Measurements from ENCODE around the gene WDR6.
A peak's percentile ranks its signal among the peaks of the same experiment; 100 is the strongest.

The WDR6 gene

GRCh38 chr3:49007068-49007770, at the start of gene WDR6:
WDR6 (plus strand) TSS chr3:49007391; CDS start chr3:49007432, 41 bp downstream.
- H3K4me3 ChIP-seq (ENCODE audit: low read depth, low read length) = peak within 1 kb of the TSS; percentile 80
- DNase-seq (ENCODE audit: low read depth) = peak; percentile 98
- TF ChIP-seq POLR2A (IDR thresholded peaks at IDR 0.05; ENCODE audit: extremely low read depth, insufficient read length) = peak; percentile 89
- TF ChIP-seq CTCF (IDR thresholded peaks at IDR 0.05; ENCODE audit: low read depth, low read length) = no peak
- peak; percentile 85 for TF ChIP-seq MAX (IDR thresholded peaks at IDR 0.05; ENCODE audit: low read depth, low read length)

- H3K4me3 ChIP-seq (ENCODE audit: low read depth, low read length) = no peak overlapping the region
- peak; percentile 86 for DNase-seq (ENCODE audit: low read depth)
- TF ChIP-seq MYC (IDR thresholded peaks at IDR 0.05; ENCODE audit: low read depth, low read length) = no peak
Observed at GRCh38 chr3:48960841-48961413, 46.3 kb upstream of the WDR6 start.

- TF ChIP-seq MYC (IDR thresholded peaks at IDR 0.05; ENCODE audit: low read depth, low read length) = no peak
- no peak for TF ChIP-seq CTCF (IDR thresholded peaks at IDR 0.05; ENCODE audit: low read depth, low read length)
- TF ChIP-seq MAX (IDR thresholded peaks at IDR 0.05; ENCODE audit: low read depth, low read length) = no peak
- no peak for TF ChIP-seq POLR2A (IDR thresholded peaks at IDR 0.05; ENCODE audit: extremely low read depth, insufficient read length)
- H3K4me3 ChIP-seq (ENCODE audit: low read depth, low read length) = no peak overlapping the region
- DNase-seq (ENCODE audit: low read depth) = no peak
Observed at GRCh38 chr3:48962340-48962739, 44.9 kb upstream of the WDR6 start.

GRCh38 chr3:48962939-48963338, 44.3 kb upstream of the WDR6 start:
- no peak for DNase-seq (ENCODE audit: low read depth)
- no peak overlapping the region for H3K4me3 ChIP-seq (ENCODE audit: low read depth, low read length)
- no peak for TF ChIP-seq CTCF (IDR thresholded peaks at IDR 0.05; ENCODE audit: low read depth, low read length)
- no peak for TF ChIP-seq MYC (IDR thresholded peaks at IDR 0.05; ENCODE audit: low read depth, low read length)
- no peak for TF ChIP-seq MAX (IDR thresholded peaks at IDR 0.05; ENCODE audit: low read depth, low read length)
- TF ChIP-seq POLR2A (IDR thresholded peaks at IDR 0.05; ENCODE audit: extremely low read depth, insufficient read length) = no peak

- DNase-seq (ENCODE audit: low read depth) = no peak
- H3K4me3 ChIP-seq (ENCODE audit: low read depth, low read length) = no peak overlapping the region
- TF ChIP-seq POLR2A (IDR thresholded peaks at IDR 0.05; ENCODE audit: extremely low read depth, insufficient read length) = no peak
- TF ChIP-seq MAX (IDR thresholded peaks at IDR 0.05; ENCODE audit: low read depth, low read length) = no peak
- TF ChIP-seq MYC (IDR thresholded peaks at IDR 0.05; ENCODE audit: low read depth, low read length) = no peak
- no peak for TF ChIP-seq CTCF (IDR thresholded peaks at IDR 0.05; ENCODE audit: low read depth, low read length)
Observed at GRCh38 chr3:48963591-48963990, 43.6 kb upstream of the WDR6 start.

GRCh38 chr3:48966367-48966766, 40.8 kb upstream of the WDR6 start:
- TF ChIP-seq POLR2A (IDR thresholded peaks at IDR 0.05; ENCODE audit: extremely low read depth, insufficient read length) (no peak), CTCF (IDR thresholded peaks at IDR 0.05; ENCODE audit: low read depth, low read length) (no peak), MYC (IDR thresholded peaks at IDR 0.05; ENCODE audit: low read depth, low read length) (no peak), MAX (IDR thresholded peaks at IDR 0.05; ENCODE audit: low read depth, low read length) (no peak)
- no peak overlapping the region for H3K4me3 ChIP-seq (ENCODE audit: low read depth, low read length)
- DNase-seq (ENCODE audit: low read depth) = no peak

Data from NB4 (cell line).